ENCODE measurements around the gene CEBPB.

DNA sequence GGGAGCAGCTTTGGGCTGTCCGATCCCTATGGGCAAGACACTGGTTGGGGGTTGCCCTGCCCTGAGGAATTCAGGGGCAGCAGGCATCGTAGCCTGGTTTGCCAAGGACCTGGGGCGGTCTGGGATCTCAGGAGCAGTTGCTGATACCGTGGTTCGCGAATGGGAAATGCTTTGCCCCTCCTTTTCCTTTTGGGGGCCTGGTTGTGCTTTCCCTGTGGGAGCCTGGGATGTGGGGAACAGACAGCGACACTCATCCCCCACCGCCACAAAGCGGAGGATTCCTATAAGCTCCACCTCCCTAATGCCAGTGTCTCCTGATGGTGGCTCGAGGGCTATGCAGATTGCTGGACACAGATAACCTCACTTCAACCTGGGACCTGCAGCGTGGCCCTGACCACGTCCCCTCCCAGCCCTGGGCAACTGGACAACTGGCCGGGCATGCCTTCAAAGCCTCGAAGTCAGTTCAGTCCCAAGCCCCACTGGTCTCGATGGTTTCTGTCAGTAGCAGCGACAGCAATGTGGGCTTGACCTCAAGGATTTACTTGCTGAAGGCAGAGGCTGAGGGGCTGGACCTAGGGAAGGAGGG is 3.3 kb downstream of the CEBPB start:
- TF ChIP-seq POLR2AphosphoS5 (IDR thresholded peaks at IDR 0.05; ENCODE audit: low read depth, low read length), result no peak
- no peak for TF ChIP-seq TAF1 (IDR thresholded peaks at IDR 0.05; ENCODE audit: borderline replicate concordance, insufficient read depth, low read length)
- TF ChIP-seq, protein P1, sequence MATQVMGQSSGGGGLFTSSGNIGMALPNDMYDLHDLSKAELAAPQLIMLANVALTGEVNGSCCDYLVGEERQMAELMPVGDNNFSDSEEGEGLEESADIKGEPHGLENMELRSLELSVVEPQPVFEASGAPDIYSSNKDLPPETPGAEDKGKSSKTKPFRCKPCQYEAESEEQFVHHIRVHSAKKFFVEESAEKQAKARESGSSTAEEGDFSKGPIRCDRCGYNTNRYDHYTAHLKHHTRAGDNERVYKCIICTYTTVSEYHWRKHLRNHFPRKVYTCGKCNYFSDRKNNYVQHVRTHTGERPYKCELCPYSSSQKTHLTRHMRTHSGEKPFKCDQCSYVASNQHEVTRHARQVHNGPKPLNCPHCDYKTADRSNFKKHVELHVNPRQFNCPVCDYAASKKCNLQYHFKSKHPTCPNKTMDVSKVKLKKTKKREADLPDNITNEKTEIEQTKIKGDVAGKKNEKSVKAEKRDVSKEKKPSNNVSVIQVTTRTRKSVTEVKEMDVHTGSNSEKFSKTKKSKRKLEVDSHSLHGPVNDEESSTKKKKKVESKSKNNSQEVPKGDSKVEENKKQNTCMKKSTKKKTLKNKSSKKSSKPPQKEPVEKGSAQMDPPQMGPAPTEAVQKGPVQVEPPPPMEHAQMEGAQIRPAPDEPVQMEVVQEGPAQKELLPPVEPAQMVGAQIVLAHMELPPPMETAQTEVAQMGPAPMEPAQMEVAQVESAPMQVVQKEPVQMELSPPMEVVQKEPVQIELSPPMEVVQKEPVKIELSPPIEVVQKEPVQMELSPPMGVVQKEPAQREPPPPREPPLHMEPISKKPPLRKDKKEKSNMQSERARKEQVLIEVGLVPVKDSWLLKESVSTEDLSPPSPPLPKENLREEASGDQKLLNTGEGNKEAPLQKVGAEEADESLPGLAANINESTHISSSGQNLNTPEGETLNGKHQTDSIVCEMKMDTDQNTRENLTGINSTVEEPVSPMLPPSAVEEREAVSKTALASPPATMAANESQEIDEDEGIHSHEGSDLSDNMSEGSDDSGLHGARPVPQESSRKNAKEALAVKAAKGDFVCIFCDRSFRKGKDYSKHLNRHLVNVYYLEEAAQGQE (IDR thresholded peaks at IDR 0.05; ENCODE audit: insufficient read depth in 1 of 2, low read depth in 2 of 2, low read length in 2 of 2), result no peak
- TF ChIP-seq SIN3A (IDR thresholded peaks at IDR 0.05; ENCODE audit: borderline replicate concordance, insufficient read depth, low read length), result no peak
